ENCODE results near the gene RASGRF1.
"Not testable (repeated sequence)": the region's sequence is repeated elsewhere in the genome, so short reads cannot be mapped to it uniquely, and the experiment has no call there.

DNA sequence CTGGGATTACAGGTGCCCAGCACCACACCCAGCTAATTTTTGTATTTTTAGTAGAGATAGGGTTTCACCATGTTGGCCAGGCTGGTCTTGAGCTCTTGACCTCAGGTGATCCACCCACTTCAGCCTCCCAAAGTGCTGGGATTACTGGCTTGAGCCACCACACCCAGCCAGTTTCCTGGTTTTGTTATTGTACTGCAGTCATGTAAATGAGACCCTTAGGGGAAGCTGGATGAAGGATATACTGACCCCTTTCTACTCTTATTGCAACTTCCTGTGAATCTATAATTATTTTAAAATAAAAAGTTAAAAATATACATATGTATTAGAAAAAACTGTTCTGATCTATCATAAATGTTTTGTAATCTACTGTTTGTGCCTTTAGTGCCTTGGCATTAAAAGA is 20.8 kb upstream of the RASGRF1 start:
- TF ChIP-seq POLR2A (IDR thresholded peaks at IDR 0.05; ENCODE audit: low read length); GATA1 (IDR thresholded peaks at IDR 0.05; ENCODE audit: low read depth, low read length): not testable (repeated sequence)

All from erythroblast (primary cell).